Measurements from ENCODE around the gene ZCCHC14.
"Not testable (repeated sequence)": the region's sequence is repeated elsewhere in the genome, so short reads cannot be mapped to it uniquely, and the experiment has no call there.

The ZCCHC14 gene

GRCh38 chr16:87507351-87508069 is 14.7 kb upstream of the ZCCHC14 start:
- Mint-ChIP-seq H3K27me3 (peaks cover 7% of the 10 kb centered on the region), H3K4me3 (no peak overlapping the region), H3K27ac (no peak overlapping the region), H3K36me3 (no peaks in the 10 kb centered on the region), H3K4me1 (peaks cover 8% of the 10 kb centered on the region), H3K9me3 (no peaks in the 10 kb centered on the region)

- Mint-ChIP-seq H3K36me3 (no peaks in the 10 kb centered on the region), H3K4me1 (peaks cover 8% of the 10 kb centered on the region), H3K27me3 (peaks cover 7% of the 10 kb centered on the region), H3K27ac (no peak overlapping the region), H3K4me3 (no peak overlapping the region), H3K9me3 (no peaks in the 10 kb centered on the region)
These were observed 13.9 kb upstream of the ZCCHC14 start for GRCh38 chr16:87506423-87507350.

GRCh38 chr16:87505834-87506233 is 13.0 kb upstream of the ZCCHC14 start:
- H3K27me3 Mint-ChIP-seq, result peaks cover 7% of the 10 kb centered on the region
- no peaks in the 10 kb centered on the region for H3K9me3 Mint-ChIP-seq
- H3K4me1 Mint-ChIP-seq, result peaks cover 8% of the 10 kb centered on the region
- H3K27ac Mint-ChIP-seq, result no peak overlapping the region
- H3K4me3 Mint-ChIP-seq, result no peak overlapping the region
- no peaks in the 10 kb centered on the region for H3K36me3 Mint-ChIP-seq

GRCh38 chr16:87503232-87503937 is 10.6 kb upstream of the ZCCHC14 start:
- not testable (repeated sequence) for H3K9me3 Mint-ChIP-seq, H3K27ac Mint-ChIP-seq, H3K27me3 Mint-ChIP-seq, H3K4me1 Mint-ChIP-seq, H3K36me3 Mint-ChIP-seq, H3K4me3 Mint-ChIP-seq

- H3K27me3 Mint-ChIP-seq, result peaks cover 3% of the 10 kb centered on the region
- no peaks in the 10 kb centered on the region for H3K36me3 Mint-ChIP-seq
- H3K4me1 Mint-ChIP-seq, result peaks cover under 1% of the 10 kb centered on the region
- no peaks in the 10 kb centered on the region for H3K9me3 Mint-ChIP-seq
- H3K4me3 Mint-ChIP-seq, result no peak overlapping the region
- no peak overlapping the region for H3K27ac Mint-ChIP-seq
These were observed 9.6 kb upstream of the ZCCHC14 start for GRCh38 chr16:87502308-87502969.

- Mint-ChIP-seq H3K27me3 (no peaks in the 10 kb centered on the region), H3K9me3 (no peaks in the 10 kb centered on the region), H3K36me3 (peaks cover 1% of the 10 kb centered on the region), H3K4me1 (peaks cover 6% of the 10 kb centered on the region), H3K4me3 (no peak overlapping the region), H3K27ac (no peak overlapping the region)
These were observed 8.3 kb upstream of the ZCCHC14 start for GRCh38 chr16:87501117-87501516.

- H3K9me3 Mint-ChIP-seq, result no peaks in the 10 kb centered on the region
- H3K4me1 Mint-ChIP-seq, result peaks cover 14% of the 10 kb centered on the region
- no peaks in the 10 kb centered on the region for H3K27me3 Mint-ChIP-seq
- H3K4me3 Mint-ChIP-seq, result no peak overlapping the region
- no peak overlapping the region for H3K27ac Mint-ChIP-seq
- peaks cover 1% of the 10 kb centered on the region for H3K36me3 Mint-ChIP-seq
These were observed 6.3 kb upstream of the ZCCHC14 start for GRCh38 chr16:87499189-87499486.

- H3K9me3 Mint-ChIP-seq, result no peaks in the 10 kb centered on the region
- peaks cover 1% of the 10 kb centered on the region for H3K36me3 Mint-ChIP-seq
- H3K4me1 Mint-ChIP-seq, result peaks cover 18% of the 10 kb centered on the region
- H3K27me3 Mint-ChIP-seq, result no peaks in the 10 kb centered on the region
- H3K4me3 Mint-ChIP-seq, result no peak overlapping the region
- no peak overlapping the region for H3K27ac Mint-ChIP-seq
These were observed 5.7 kb upstream of the ZCCHC14 start for GRCh38 chr16:87498324-87499188.

GRCh38 chr16:87497767-87498290 is 5.0 kb upstream of the ZCCHC14 start:
- H3K9me3 Mint-ChIP-seq, H3K27me3 Mint-ChIP-seq, H3K27ac Mint-ChIP-seq, H3K36me3 Mint-ChIP-seq, H3K4me3 Mint-ChIP-seq: not testable (repeated sequence)
- peaks cover 23% of the 10 kb centered on the region for H3K4me1 Mint-ChIP-seq

GRCh38 chr16:87497023-87497766 is 4.4 kb upstream of the ZCCHC14 start:
- peak overlapping the region; percentile 55 for H3K27ac Mint-ChIP-seq
- H3K27me3 Mint-ChIP-seq, result not testable (repeated sequence)

GRCh38 chr16:87496447-87496801 is 3.6 kb upstream of the ZCCHC14 start:
- peaks cover 1% of the 10 kb centered on the region for H3K36me3 Mint-ChIP-seq
- no peak overlapping the region for H3K27ac Mint-ChIP-seq
- no peaks in the 10 kb centered on the region for H3K27me3 Mint-ChIP-seq
- H3K9me3 Mint-ChIP-seq, result no peaks in the 10 kb centered on the region
- H3K4me1 Mint-ChIP-seq, result peaks cover 24% of the 10 kb centered on the region
- peak overlapping the region; percentile 7 for H3K4me3 Mint-ChIP-seq

More at GRCh38 chr16:87497023-87497766, 4.4 kb upstream of the ZCCHC14 start:
- H3K4me3 Mint-ChIP-seq, H3K36me3 Mint-ChIP-seq, H3K9me3 Mint-ChIP-seq: not testable (repeated sequence)
- peaks cover 23% of the 10 kb centered on the region for H3K4me1 Mint-ChIP-seq

- no peaks in the 10 kb centered on the region for H3K27me3 Mint-ChIP-seq
- peak overlapping the region; percentile 7 for H3K4me3 Mint-ChIP-seq
- peaks cover 1% of the 10 kb centered on the region for H3K36me3 Mint-ChIP-seq
- H3K9me3 Mint-ChIP-seq, result no peaks in the 10 kb centered on the region
- H3K27ac Mint-ChIP-seq, result no peak overlapping the region
- H3K4me1 Mint-ChIP-seq, result peaks cover 29% of the 10 kb centered on the region
These were observed 3.0 kb upstream of the ZCCHC14 start for GRCh38 chr16:87495578-87496446.

- peak overlapping the region; percentile 79 for H3K27ac Mint-ChIP-seq
- H3K36me3 Mint-ChIP-seq, result peaks cover 1% of the 10 kb centered on the region
- H3K4me3 Mint-ChIP-seq, result peak overlapping the region; percentile 94
- peaks cover 50% of the 10 kb centered on the region for H3K4me1 Mint-ChIP-seq
- H3K27me3 Mint-ChIP-seq, result no peaks in the 10 kb centered on the region
- no peaks in the 10 kb centered on the region for H3K9me3 Mint-ChIP-seq
These were observed 920 bp upstream of the ZCCHC14 start for GRCh38 chr16:87493608-87494280.

All from activated naive CD4-positive, alpha-beta T cell treated with anti-CD3 and anti-CD28 coated beads, Interleukin-2, amount 50 U/mL, for 24 hours (primary cell).